HG02759 (cell line): ENCODE data around the gene HBG1.
"Not testable (repeated sequence)": the region's sequence is repeated elsewhere in the genome, so short reads cannot be mapped to it uniquely, and the experiment has no call there.

Source experiments
- ATAC-seq: cut with Tn5 transposase; IDR thresholded peaks from one replicate; pipeline ENCODE4 v1.9.1; 2021; ENCODE audit warnings: mild to moderate bottlenecking, moderate library complexity; ENCODE audit not compliant: unreplicated experiment

The HBG1 gene

GRCh38 chr11:5249807-5250396 is at the start of gene HBG1:
TSS of gene HBG1 (minus strand) at chr11:5249857. CDS start at chr11:5249804, 53 bp downstream.
- not testable (repeated sequence) for ATAC-seq

GRCh38 chr11:5298451-5298850 is 48.8 kb upstream of the HBG1 start:
- ATAC-seq: no peak

GRCh38 chr11:5297721-5298323 is 48.2 kb upstream of the HBG1 start:
- ATAC-seq: no peak

- not testable (repeated sequence) for ATAC-seq
Observed at GRCh38 chr11:5294342-5294995, 44.8 kb upstream of the HBG1 start.

GRCh38 chr11:5293028-5293427 is 43.4 kb upstream of the HBG1 start:
- ATAC-seq: no peak

- peak; percentile 94 for ATAC-seq
Observed at GRCh38 chr11:5291207-5291838, 41.7 kb upstream of the HBG1 start.

GRCh38 chr11:5290106-5290505 is 40.4 kb upstream of the HBG1 start:
- ATAC-seq: no peak

- ATAC-seq: no peak
Observed at GRCh38 chr11:5289696-5290095, 40.0 kb upstream of the HBG1 start.

GRCh38 chr11:5288906-5289550 is 39.4 kb upstream of the HBG1 start:
- no peak for ATAC-seq

GRCh38 chr11:5288108-5288905 is 38.6 kb upstream of the HBG1 start:
- ATAC-seq: no peak

GRCh38 chr11:5286901-5287300 is 37.2 kb upstream of the HBG1 start:
- no peak for ATAC-seq

GRCh38 chr11:5286351-5286750 is 36.7 kb upstream of the HBG1 start:
- no peak for ATAC-seq

- ATAC-seq: no peak
Observed at GRCh38 chr11:5285703-5286340, 36.2 kb upstream of the HBG1 start.

- ATAC-seq: no peak
Observed at GRCh38 chr11:5284637-5285036, 35.0 kb upstream of the HBG1 start.

- no peak for ATAC-seq
Observed at GRCh38 chr11:5283882-5284281, 34.2 kb upstream of the HBG1 start.

GRCh38 chr11:5283086-5283485 is 33.4 kb upstream of the HBG1 start:
- no peak for ATAC-seq

- ATAC-seq: no peak
Observed at GRCh38 chr11:5282628-5283027, 33.0 kb upstream of the HBG1 start.

- ATAC-seq: no peak
Observed at GRCh38 chr11:5281596-5281995, 31.9 kb upstream of the HBG1 start.

- ATAC-seq: peak; percentile 94
Observed at GRCh38 chr11:5280582-5281102, 31.0 kb upstream of the HBG1 start.
